ENCODE measurements around the gene MRTFB. TPM values are rescaled to one million over a fixed set of nuclear protein-coding genes. Genes with fewer than 3 reads are reported as not detected.

The MRTFB gene
- total and polyA plus RNA-seq, 2 of the 13 experiments (the other 11 are each of a cell fraction or from before 2014, with no cell fraction given): 11.4 to 14.0 TPM

DNA sequence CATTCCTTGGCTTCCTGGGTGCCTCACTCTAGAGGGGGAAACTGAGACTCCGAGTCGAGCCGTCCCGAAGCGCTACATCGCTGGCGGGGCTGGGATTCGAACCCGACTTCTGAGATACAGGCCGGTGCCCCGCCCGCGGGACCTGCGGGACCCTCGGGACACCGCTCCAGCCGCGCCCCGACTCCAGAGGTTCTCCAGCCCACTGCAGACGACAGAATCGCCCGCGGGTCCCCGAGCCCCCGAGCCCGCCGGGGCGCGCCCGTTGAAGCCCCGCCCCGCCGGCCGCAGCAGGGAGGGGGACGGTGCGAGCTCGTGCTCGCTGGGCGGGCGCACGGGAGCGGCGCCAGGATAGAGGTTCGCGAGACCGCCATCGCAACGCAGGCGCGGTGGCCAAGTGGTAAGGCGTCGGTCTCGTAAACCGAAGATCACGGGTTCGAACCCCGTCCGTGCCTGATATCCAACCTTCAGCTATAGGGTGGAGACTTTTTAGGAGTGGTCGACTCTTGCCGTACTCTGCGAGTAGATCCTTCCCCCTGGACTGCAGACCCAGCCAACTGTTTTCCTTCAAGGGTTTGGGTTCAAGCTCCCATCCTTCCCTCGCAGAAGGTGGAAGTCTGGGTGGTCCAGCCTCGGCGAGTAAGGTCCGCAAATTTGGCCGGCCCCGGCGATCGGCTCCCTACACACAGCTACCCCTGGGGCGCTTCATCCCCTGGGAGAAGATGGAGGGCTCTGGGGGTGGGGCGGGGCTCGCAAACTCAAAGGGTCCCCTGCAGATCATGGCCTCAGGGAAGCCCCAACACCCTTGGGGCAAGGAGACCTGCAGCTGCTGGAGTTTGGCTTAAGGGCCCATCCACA is 214.6 kb downstream of the MRTFB start (continued):
- TF ChIP-seq TBX2 (CRISPR knock-in tag; IDR thresholded peaks at IDR 0.05; ENCODE audit: borderline replicate concordance): peak; percentile 85
- no peak for TF ChIP-seq SRSF9 (IDR thresholded peaks at IDR 0.05; ENCODE audit: borderline replicate concordance, insufficient read depth, low read depth, low read length, poor library complexity, severe bottlenecking)
- TF ChIP-seq, protein P1, sequence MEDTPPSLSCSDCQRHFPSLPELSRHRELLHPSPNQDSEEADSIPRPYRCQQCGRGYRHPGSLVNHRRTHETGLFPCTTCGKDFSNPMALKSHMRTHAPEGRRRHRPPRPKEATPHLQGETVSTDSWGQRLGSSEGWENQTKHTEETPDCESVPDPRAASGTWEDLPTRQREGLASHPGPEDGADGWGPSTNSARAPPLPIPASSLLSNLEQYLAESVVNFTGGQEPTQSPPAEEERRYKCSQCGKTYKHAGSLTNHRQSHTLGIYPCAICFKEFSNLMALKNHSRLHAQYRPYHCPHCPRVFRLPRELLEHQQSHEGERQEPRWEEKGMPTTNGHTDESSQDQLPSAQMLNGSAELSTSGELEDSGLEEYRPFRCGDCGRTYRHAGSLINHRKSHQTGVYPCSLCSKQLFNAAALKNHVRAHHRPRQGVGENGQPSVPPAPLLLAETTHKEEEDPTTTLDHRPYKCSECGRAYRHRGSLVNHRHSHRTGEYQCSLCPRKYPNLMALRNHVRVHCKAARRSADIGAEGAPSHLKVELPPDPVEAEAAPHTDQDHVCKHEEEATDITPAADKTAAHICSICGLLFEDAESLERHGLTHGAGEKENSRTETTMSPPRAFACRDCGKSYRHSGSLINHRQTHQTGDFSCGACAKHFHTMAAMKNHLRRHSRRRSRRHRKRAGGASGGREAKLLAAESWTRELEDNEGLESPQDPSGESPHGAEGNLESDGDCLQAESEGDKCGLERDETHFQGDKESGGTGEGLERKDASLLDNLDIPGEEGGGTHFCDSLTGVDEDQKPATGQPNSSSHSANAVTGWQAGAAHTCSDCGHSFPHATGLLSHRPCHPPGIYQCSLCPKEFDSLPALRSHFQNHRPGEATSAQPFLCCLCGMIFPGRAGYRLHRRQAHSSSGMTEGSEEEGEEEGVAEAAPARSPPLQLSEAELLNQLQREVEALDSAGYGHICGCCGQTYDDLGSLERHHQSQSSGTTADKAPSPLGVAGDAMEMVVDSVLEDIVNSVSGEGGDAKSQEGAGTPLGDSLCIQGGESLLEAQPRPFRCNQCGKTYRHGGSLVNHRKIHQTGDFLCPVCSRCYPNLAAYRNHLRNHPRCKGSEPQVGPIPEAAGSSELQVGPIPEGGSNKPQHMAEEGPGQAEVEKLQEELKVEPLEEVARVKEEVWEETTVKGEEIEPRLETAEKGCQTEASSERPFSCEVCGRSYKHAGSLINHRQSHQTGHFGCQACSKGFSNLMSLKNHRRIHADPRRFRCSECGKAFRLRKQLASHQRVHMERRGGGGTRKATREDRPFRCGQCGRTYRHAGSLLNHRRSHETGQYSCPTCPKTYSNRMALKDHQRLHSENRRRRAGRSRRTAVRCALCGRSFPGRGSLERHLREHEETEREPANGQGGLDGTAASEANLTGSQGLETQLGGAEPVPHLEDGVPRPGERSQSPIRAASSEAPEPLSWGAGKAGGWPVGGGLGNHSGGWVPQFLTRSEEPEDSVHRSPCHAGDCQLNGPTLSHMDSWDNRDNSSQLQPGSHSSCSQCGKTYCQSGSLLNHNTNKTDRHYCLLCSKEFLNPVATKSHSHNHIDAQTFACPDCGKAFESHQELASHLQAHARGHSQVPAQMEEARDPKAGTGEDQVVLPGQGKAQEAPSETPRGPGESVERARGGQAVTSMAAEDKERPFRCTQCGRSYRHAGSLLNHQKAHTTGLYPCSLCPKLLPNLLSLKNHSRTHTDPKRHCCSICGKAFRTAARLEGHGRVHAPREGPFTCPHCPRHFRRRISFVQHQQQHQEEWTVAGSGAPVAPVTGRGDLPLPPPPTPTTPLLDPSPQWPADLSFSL (CRISPR knock-in tag; IDR thresholded peaks at IDR 0.05): no peak; the same call in 1 of the 2 replicates
- 0 out of 2 replicates have a peak, but pooled peaks have one; percentile 65 for TF ChIP-seq ZNF674 (CRISPR knock-in tag; IDR thresholded peaks at IDR 0.05; ENCODE audit: low read depth)
- no peak; the same call in 1 of the 2 replicates for TF ChIP-seq THYN1 (CRISPR knock-in tag; IDR thresholded peaks at IDR 0.05; ENCODE audit: borderline replicate concordance, low read depth)
- TF ChIP-seq ARNT2 (CRISPR knock-in tag; IDR thresholded peaks at IDR 0.05; ENCODE audit: low read depth): peak; percentile 77
- peak; percentile 76 for TF ChIP-seq CEBPG (CRISPR knock-in tag; IDR thresholded peaks at IDR 0.05)
- TF ChIP-seq FOSL2 (CRISPR knock-in tag; IDR thresholded peaks at IDR 0.05): peak; percentile 64
- TF ChIP-seq SNAI1 (CRISPR knock-in tag; IDR thresholded peaks at IDR 0.05; ENCODE audit: borderline replicate concordance): no peak
- TF ChIP-seq, protein P2, sequence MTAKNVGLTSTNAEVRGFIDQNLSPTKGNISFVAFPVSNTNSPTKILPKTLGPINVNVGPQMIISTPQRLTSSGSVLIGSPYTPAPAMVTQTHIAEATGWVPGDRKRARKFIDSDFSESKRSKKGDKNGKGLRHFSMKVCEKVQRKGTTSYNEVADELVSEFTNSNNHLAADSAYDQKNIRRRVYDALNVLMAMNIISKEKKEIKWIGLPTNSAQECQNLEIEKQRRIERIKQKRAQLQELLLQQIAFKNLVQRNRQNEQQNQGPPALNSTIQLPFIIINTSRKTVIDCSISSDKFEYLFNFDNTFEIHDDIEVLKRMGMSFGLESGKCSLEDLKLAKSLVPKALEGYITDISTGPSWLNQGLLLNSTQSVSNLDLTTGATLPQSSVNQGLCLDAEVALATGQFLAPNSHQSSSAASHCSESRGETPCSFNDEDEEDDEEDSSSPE (CRISPR knock-in tag; IDR thresholded peaks at IDR 0.05): peak; percentile 81
- TF ChIP-seq SRY (CRISPR knock-in tag; IDR thresholded peaks at IDR 0.05): peak; percentile 73; the same call in 1 of the 2 replicates
- TF ChIP-seq MBNL3 (CRISPR knock-in tag; conservative IDR thresholded peaks at IDR 0.05): peak; percentile 11; the same call in 1 of the 2 replicates
- no peak; the same call in 1 of the 2 replicates for TF ChIP-seq ZSCAN12 (CRISPR knock-in tag; IDR thresholded peaks at IDR 0.05)
- no peak for TF ChIP-seq AGO2 (optimal IDR thresholded peaks at IDR 0.05; ENCODE audit: low read depth, low read length)
- TF ChIP-seq, protein P3, sequence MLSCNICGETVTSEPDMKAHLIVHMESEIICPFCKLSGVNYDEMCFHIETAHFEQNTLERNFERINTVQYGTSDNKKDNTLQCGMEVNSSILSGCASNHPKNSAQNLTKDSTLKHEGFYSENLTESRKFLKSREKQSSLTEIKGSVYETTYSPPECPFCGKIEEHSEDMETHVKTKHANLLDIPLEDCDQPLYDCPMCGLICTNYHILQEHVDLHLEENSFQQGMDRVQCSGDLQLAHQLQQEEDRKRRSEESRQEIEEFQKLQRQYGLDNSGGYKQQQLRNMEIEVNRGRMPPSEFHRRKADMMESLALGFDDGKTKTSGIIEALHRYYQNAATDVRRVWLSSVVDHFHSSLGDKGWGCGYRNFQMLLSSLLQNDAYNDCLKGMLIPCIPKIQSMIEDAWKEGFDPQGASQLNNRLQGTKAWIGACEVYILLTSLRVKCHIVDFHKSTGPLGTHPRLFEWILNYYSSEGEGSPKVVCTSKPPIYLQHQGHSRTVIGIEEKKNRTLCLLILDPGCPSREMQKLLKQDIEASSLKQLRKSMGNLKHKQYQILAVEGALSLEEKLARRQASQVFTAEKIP (CRISPR knock-in tag; IDR thresholded peaks at IDR 0.05; ENCODE audit: borderline replicate concordance): no peak
- TF ChIP-seq ZNF563 (CRISPR knock-in tag; IDR thresholded peaks at IDR 0.05): peak; percentile 99
- TF ChIP-seq GTF3A (CRISPR knock-in tag; conservative IDR thresholded peaks at IDR 0.05): peak; percentile 100
- peak; percentile 97 for TF ChIP-seq IKZF4 (CRISPR knock-in tag; IDR thresholded peaks at IDR 0.05; ENCODE audit: borderline replicate concordance, low read depth, not compliant biosample characterization)
- 0 out of 2 replicates have a peak, but pooled peaks have one; percentile 48 for TF ChIP-seq PHF20 (CRISPR knock-in tag; IDR thresholded peaks at IDR 0.05)

Measured in HepG2 (cell line).